Spleen (tissue), 13 donors: ENCODE measurements around the gene KRT24. TPM values are rescaled to one million over a fixed set of nuclear protein-coding genes. Genes with fewer than 3 reads are reported as not detected.
"Not testable (repeated sequence)": the region's sequence is repeated elsewhere in the genome, so short reads cannot be mapped to it uniquely, and the experiment has no call there.

Experiments
- DNase-seq: peaks from one replicate; pipeline ENCODE4 v3.0.0-alpha.2; 2020
- H3K27ac ChIP-seq, 8 donors: fragments of 200-600 bp; sonication (generic) in 7 of 8; 1 replicate in 4 of 8; 2 replicates in 4 of 8; pipeline versions ENCODE4 v1.5.0 to v1.8.0; 2016 to 2021; ENCODE audit warnings: inconsistent platforms in 4 of 8, mild to moderate bottlenecking in 4 of 8, moderate library complexity in 1 of 8
- H3K27me3 ChIP-seq, 7 donors: fragments of 200-600 bp; sonication (generic) in 6 of 7; replicated peaks in 1 of 7; 1 replicate in 4 of 7; 2 replicates in 3 of 7; pipeline versions ENCODE4 v1.5.0 to v1.8.0; 2016 to 2021; ENCODE audit warnings: inconsistent platforms in 3 of 7, mild to moderate bottlenecking in 1 of 7
- H3K36me3 ChIP-seq, 6 donors: fragments of 200-600 bp; sonication (generic) in 5 of 6; 1 replicate in 4 of 6; 2 replicates in 2 of 6; pipeline versions ENCODE4 v1.5.0 to v1.8.0; 2016 to 2021; ENCODE audit warnings: inconsistent platforms in 2 of 6
- H3K4me1 ChIP-seq, 6 donors: fragments of 200-600 bp; sonication (generic) in 5 of 6; 1 replicate in 3 of 6; 2 replicates in 3 of 6; pipeline versions ENCODE4 v1.5.0 to v1.8.0; 2016 to 2021; ENCODE audit warnings: inconsistent platforms in 3 of 6
- H3K4me3 ChIP-seq, 8 donors: fragments of 200-600 bp; sonication (generic) in 7 of 8; 1 replicate in 4 of 8; 2 replicates in 4 of 8; pipeline versions ENCODE4 v1.5.0 to v1.8.0; 2016 to 2021; ENCODE audit warnings: inconsistent platforms in 4 of 8, mild to moderate bottlenecking in 4 of 8, moderate library complexity in 2 of 8
- H3K9me3 ChIP-seq, 8 donors: fragments of 200-600 bp; sonication (generic) in 7 of 8; 1 replicate in 4 of 8; 2 replicates in 4 of 8; pipeline versions ENCODE4 v1.5.0 to v1.8.0; 2016 to 2021; ENCODE audit warnings: inconsistent platforms in 4 of 8
- CTCF ChIP-seq, 11 experiments: fragments of 200-600 bp in 7 of 11; fragments of 450-650 bp in 4 of 11; sonication (generic) in 4 of 11; IDR thresholded peaks in 8 of 11; conservative IDR thresholded peaks in 3 of 11; 1 replicate in 7 of 11; 2 replicates in 4 of 11; pipeline versions ENCODE4 v1.4.0 to v1.8.0; 2016 to 2021; ENCODE audit warnings: antibody characterized with exemption in 11 of 11, inconsistent platforms in 4 of 11, mild to moderate bottlenecking in 1 of 11
- POLR2A ChIP-seq, 3 donors: fragments of 450-650 bp; IDR thresholded peaks; one replicate each; pipeline ENCODE4 v1.5.1; 2017; ENCODE audit warnings: antibody characterized with exemption in 3 of 3, mild to moderate bottlenecking in 1 of 3
- POLR2AphosphoS5 ChIP-seq, 3 donors: sonication (generic); formaldehyde crosslinking; IDR thresholded peaks; one replicate each; pipeline ENCODE4 v1.5.1; 2017; ENCODE audit warnings: antibody characterized with exemption in 3 of 3
- WGBS, 5 donors: extraction: QIAGEN DNeasy Blood & Tissue Kit in 3 of 5; methylation state at CpG; one replicate each; pipeline versions ENCODE4 v1.1.5 to v1.1.7; 2013 to 2018; 5-methylcytosine and 5-hydroxymethylcytosine counted together
- intact Hi-C: fragments of 100-400 bp; cut with DNase I; formaldehyde crosslinking; loops from one replicate; pipeline ENCODE4 v1.15.0; 2023; ENCODE audit warnings: low total_unique reads
- long read RNA-seq, 2 donors: transcript quantifications; one replicate each; lab custom pipeline, GENCODE V29; 2026
- polyA plus RNA-seq, 3 donors: library from polyadenylated mRNA; stranded (reverse); fragments of 200-250 nt; gene quantifications; one replicate each; pipeline ENCODE4 v1.2.1, GENCODE V29; 2013
- total RNA-seq, 7 donors: library from RNA; depleted of rRNA in 3 of 7; stranded (reverse); fragments of >200 nt in 3 of 7; fragmentation: NEBNext Ultra II Directional in 4 of 7; extraction: Animal tissue kit (Norgen Biotek cat#: 25700) in 4 of 7; gene quantifications; one replicate each; pipeline versions ENCODE4 v1.1.0 to v1.2.1, GENCODE V29; 2016 to 2021
- donor health status: healthy with polysubstance abuse.
- donor health status: DM: no; HTN: no; CAD: no; lungs with moderate emphysema.
- donor health status: DM: no; HTN: no; CAD: no.
- donor health status: Bipolar disorder and iron deficiency.
- donor health status: healthy.
- donor health status: DM: no; HTN: no; CAD: no.
- donor health status: DM: yes; HTN: yes; CAD: no.

KRT24 gene
- total RNA-seq (not detected), polyA plus RNA-seq (under 1 TPM in 1 of 3 donors, not detected in 2; 0.03 TPM)
- long read RNA-seq, donor 1: 0 reads
- long read RNA-seq, donor 2: 0 reads

- Histone ChIP-seq H3K4me1 (peaks cover 0 to 7% (median 1%) of the 10 kb centered on the region in 6 donors), H3K4me3 (no peak within 1 kb of the TSS), H3K27ac (no peak within 1 kb of the TSS), H3K36me3 (no peaks in the 10 kb centered on the region), H3K9me3 (no peaks in the 10 kb centered on the region), H3K27me3 (peaks cover 0 to 21% (median 0%) of the 10 kb centered on the region in 7 donors)
- DNase-seq: no peak
- 77 to 90% (median 85%) methylated on average over 7 of the region's 7 CpGs for WGBS, 5 donors
- TF ChIP-seq POLR2AphosphoS5 (IDR thresholded peaks at IDR 0.05): no peak
- TF ChIP-seq POLR2A (IDR thresholded peaks at IDR 0.05): no peak
- no peak for TF ChIP-seq CTCF (IDR thresholded peaks at IDR 0.05 in 8 of 11, conservative IDR thresholded peaks at IDR 0.05 in 3 of 11)
- intact Hi-C loops: no loop called here
Observed at GRCh38 chr17:40703652-40704051, at the start of gene KRT24. Gene KRT24, minus strand, starts transcription at chr17:40703752. Its CDS starts 59 bp downstream, at chr17:40703693.

DNA sequence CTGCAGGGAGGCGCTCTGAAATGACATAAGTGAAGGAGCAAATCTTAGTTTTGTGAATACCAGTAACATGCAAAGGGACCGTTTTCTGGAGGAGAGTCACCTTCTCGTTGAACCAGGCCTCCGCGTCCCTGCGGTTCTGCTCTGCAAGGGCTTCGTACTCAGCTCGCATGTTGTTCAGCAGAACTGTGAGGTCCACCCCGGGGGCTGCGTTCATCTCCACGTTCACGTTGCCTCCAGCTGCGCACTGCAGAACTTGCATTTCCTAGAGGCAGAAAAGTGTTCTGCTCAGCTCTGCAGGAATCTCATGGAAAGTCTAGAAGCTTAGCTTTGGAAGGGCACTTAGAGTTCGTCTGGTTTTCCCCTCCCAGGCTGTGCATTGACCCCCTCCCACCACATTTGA, 47.5 kb upstream of the KRT24 start:
- Histone ChIP-seq H3K9me3 (peaks cover 0 to 5% (median 0%) of the 10 kb centered on the region in 8 donors), H3K27me3 (peaks cover 0 to 53% (median 0%) of the 10 kb centered on the region in 7 donors), H3K4me1 (no peaks in the 10 kb centered on the region), H3K36me3 (no peaks in the 10 kb centered on the region), H3K27ac (no peak overlapping the region), H3K4me3 (no peak overlapping the region)
- DNase-seq: no peak
- no peak for TF ChIP-seq CTCF (IDR thresholded peaks at IDR 0.05 in 8 of 11, conservative IDR thresholded peaks at IDR 0.05 in 3 of 11)
- TF ChIP-seq POLR2AphosphoS5 (IDR thresholded peaks at IDR 0.05): no peak
- no peak for TF ChIP-seq POLR2A (IDR thresholded peaks at IDR 0.05)
- 75 to 89% (median 81%) methylated on average over 14 of the region's 14 CpGs for WGBS, 5 donors
- intact Hi-C loops: no loop called here

GRCh38 chr17:40750391-40750790, 46.8 kb upstream of the KRT24 start:
- intact Hi-C loops: no loop called here
- 78 to 88% (median 81%) methylated on average over 6 of the region's 6 CpGs for WGBS, 5 donors

DNA sequence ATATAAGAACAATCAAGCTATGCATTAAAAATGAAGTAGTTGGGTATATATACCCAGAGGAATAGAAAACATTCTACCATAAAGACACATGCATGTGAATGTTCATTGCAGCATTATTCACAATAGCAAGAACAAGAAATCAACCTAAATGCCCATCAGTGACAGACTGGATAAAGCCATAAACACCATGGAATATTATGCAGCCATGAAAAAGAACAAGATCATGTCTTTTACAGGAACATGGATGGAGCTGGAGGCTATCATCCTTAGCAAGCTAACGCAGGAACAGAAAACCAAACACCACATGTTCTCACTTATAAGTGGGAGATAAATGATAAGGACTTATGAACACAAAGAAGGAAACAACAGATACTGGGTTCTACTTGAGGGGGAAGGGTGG, 45.1 kb upstream of the KRT24 start:
- H3K9me3 ChIP-seq, H3K4me1 ChIP-seq, DNase-seq, H3K27ac ChIP-seq, H3K36me3 ChIP-seq, H3K4me3 ChIP-seq, intact Hi-C loops: not testable (repeated sequence)
- WGBS, 5 donors: 76 to 82% (median 81%) methylated on average over 1 of the region's 1 CpG
- peaks cover 0 to 61% (median 0%) of the 10 kb centered on the region in 7 donors for H3K27me3 ChIP-seq

More at GRCh38 chr17:40750391-40750790, 46.8 kb upstream of the KRT24 start:
- no peak for DNase-seq
- TF ChIP-seq POLR2A (IDR thresholded peaks at IDR 0.05): no peak
- no peak for TF ChIP-seq CTCF (IDR thresholded peaks at IDR 0.05 in 8 of 11, conservative IDR thresholded peaks at IDR 0.05 in 3 of 11)
- TF ChIP-seq POLR2AphosphoS5 (IDR thresholded peaks at IDR 0.05): no peak
- Histone ChIP-seq H3K27me3 (peaks cover 0 to 59% (median 0%) of the 10 kb centered on the region in 7 donors), H3K27ac (no peak overlapping the region), H3K4me3 (no peak overlapping the region), H3K9me3 (peaks cover 0 to 5% (median 0%) of the 10 kb centered on the region in 8 donors), H3K4me1 (no peaks in the 10 kb centered on the region), H3K36me3 (no peaks in the 10 kb centered on the region)
